Neural progenitor cell (in vitro differentiated cells): Measurements from ENCODE around the gene TBCD. TPM values are rescaled to one million over a fixed set of nuclear protein-coding genes. Genes with fewer than 3 reads are reported as not detected.
"Not testable (repeated sequence)": the region's sequence is repeated elsewhere in the genome, so short reads cannot be mapped to it uniquely, and the experiment has no call there.

Experiments used
- DNase-seq: peaks from one replicate; pipeline ENCODE4 v3.0.0-alpha.2; 2016; ENCODE audit warnings: low spot score
- H2AFZ ChIP-seq: fragments of 200-600 bp; sonication (generic); replicated peaks from 2 replicates; pipeline ENCODE4 v1.6.1; 2016; ENCODE audit warnings: antibody characterized with exemption
- H3F3A ChIP-seq: fragments of 200-600 bp; sonication (generic); 2 replicates; pipeline ENCODE4 v1.6.1; 2016; ENCODE audit warnings: antibody characterized with exemption, low read depth
- H3K27ac ChIP-seq: fragments of 200-600 bp; sonication (generic); 2 replicates; pipeline ENCODE4 v1.5.1; 2016; ENCODE audit warnings: mild to moderate bottlenecking
- H3K27me3 ChIP-seq: fragments of 200-600 bp; sonication (generic); 2 replicates; pipeline ENCODE4 v1.6.1; 2016; ENCODE audit warnings: mild to moderate bottlenecking, moderate library complexity
- H3K36me3 ChIP-seq: fragments of 200-600 bp; sonication (generic); 2 replicates; pipeline ENCODE4 v1.5.1; 2016
- H3K4me1 ChIP-seq: fragments of 200-600 bp; sonication (generic); 2 replicates; pipeline ENCODE4 v1.6.1; 2016; ENCODE audit warnings: mixed run types
- H3K4me2 ChIP-seq: fragments of 200-600 bp; sonication (generic); 2 replicates; pipeline ENCODE4 v1.6.1; 2016
- H3K4me3 ChIP-seq: fragments of 200-600 bp; sonication (generic); 2 replicates; pipeline ENCODE4 v1.5.1; 2016
- H3K79me2 ChIP-seq: fragments of 200-600 bp; sonication (generic); 2 replicates; pipeline ENCODE4 v1.6.1; 2016; ENCODE audit warnings: low read depth
- H3K9ac ChIP-seq: fragments of 200-600 bp; sonication (generic); 2 replicates; pipeline ENCODE4 v1.6.1; 2016
- H3K9me3 ChIP-seq: fragments of 200-600 bp; sonication (generic); 2 replicates; pipeline ENCODE4 v1.5.1; 2016; ENCODE audit warnings: low read depth
- H4K20me1 ChIP-seq: fragments of 200-600 bp; sonication (generic); 2 replicates; pipeline ENCODE4 v1.6.1; 2016; ENCODE audit warnings: low read depth
- H3K27ac Mint-ChIP-seq: 3 replicates; pipeline ENCODE4 v1.8.0; 2021; ENCODE audit warnings: mixed read lengths
- H3K27me3 Mint-ChIP-seq: 2 replicates; pipeline ENCODE4 v1.8.0; 2022; ENCODE audit warnings: low read depth, mild to moderate bottlenecking, inconsistent platforms, moderate library complexity, mixed read lengths; ENCODE audit not compliant: insufficient read depth
- H3K36me3 Mint-ChIP-seq: 3 replicates; pipeline ENCODE4 v1.8.0; 2021; ENCODE audit warnings: mixed read lengths
- H3K4me1 Mint-ChIP-seq: 3 replicates; pipeline ENCODE4 v1.8.0; 2021; ENCODE audit warnings: mixed read lengths
- H3K4me3 Mint-ChIP-seq: 3 replicates; pipeline ENCODE4 v1.8.0; 2021; ENCODE audit warnings: mild to moderate bottlenecking, moderate library complexity, mixed read lengths
- H3K9me3 Mint-ChIP-seq: 3 replicates; pipeline ENCODE4 v1.8.0; 2020; ENCODE audit warnings: mixed read lengths
- CTCF ChIP-seq: fragments of 200-600 bp; sonication (generic); IDR thresholded peaks from 2 replicates; pipeline ENCODE4 v1.5.1; 2017; ENCODE audit warnings: antibody characterized with exemption, mild to moderate bottlenecking
- EZH2 ChIP-seq: fragments of 200-600 bp; sonication (generic); IDR thresholded peaks from 2 replicates; pipeline ENCODE4 v1.6.1; 2017; ENCODE audit warnings: antibody characterized with exemption, mild to moderate bottlenecking, moderate library complexity
- EZH2phosphoT487 ChIP-seq: fragments of 200-600 bp; sonication (generic); IDR thresholded peaks from 2 replicates; pipeline ENCODE4 v1.6.1; 2017; ENCODE audit warnings: antibody characterized with exemption
- total RNA-seq: library from RNA; depleted of rRNA; stranded (reverse); fragments of >200 nt; gene quantifications from 2 replicates; pipeline ENCODE4 v1.2.3, GENCODE V29; 2015; ENCODE audit warnings: low replicate concordance

TBCD gene
- total RNA-seq, 1 donor from 2014 or later: 76.4 TPM

GRCh38 chr17:82981141-82981730 is 229.4 kb downstream of the TBCD start:
- Mint-ChIP-seq H3K27ac (no peak overlapping the region), H3K27me3 (peaks cover 4% of the 10 kb centered on the region), H3K9me3 (no peaks in the 10 kb centered on the region), H3K4me3 (no peak overlapping the region), H3K4me1 (peaks cover 14% of the 10 kb centered on the region), H3K36me3 (peaks cover 9% of the 10 kb centered on the region)
- Histone ChIP-seq H2AFZ (no peak overlapping the region), H3K36me3 (no peaks in the 10 kb centered on the region), H3K4me1 (peaks cover 11% of the 10 kb centered on the region), H3K4me2 (no peak overlapping the region), H3K9me3 (no peaks in the 10 kb centered on the region), H3F3A (no peaks in the 10 kb centered on the region), H3K79me2 (no peaks in the 10 kb centered on the region), H3K9ac (no peak overlapping the region), H4K20me1 (no peaks in the 10 kb centered on the region), H3K27ac (no peak overlapping the region), H3K27me3 (no peaks in the 10 kb centered on the region), H3K4me3 (no peak overlapping the region)
- TF ChIP-seq CTCF: no peak
- no peak for TF ChIP-seq EZH2phosphoT487
- TF ChIP-seq EZH2: no peak
- no peak for DNase-seq

GRCh38 chr17:82983510-82984248 is 231.8 kb downstream of the TBCD start:
- Mint-ChIP-seq H3K27ac (peak overlapping the region; percentile 67), H3K36me3 (peaks cover 16% of the 10 kb centered on the region)

GRCh38 chr17:82984249-82984617 is 232.4 kb downstream of the TBCD start:
- H4K20me1 ChIP-seq, H3K4me2 ChIP-seq, H3K27ac ChIP-seq, H3K79me2 ChIP-seq, H2AFZ ChIP-seq, H3K4me3 ChIP-seq, H3K27me3 Mint-ChIP-seq, H3K9ac ChIP-seq, H3K36me3 ChIP-seq, H3K27ac Mint-ChIP-seq, H3K9me3 ChIP-seq, DNase-seq, H3F3A ChIP-seq, H3K27me3 ChIP-seq, H3K4me3 Mint-ChIP-seq: not testable (repeated sequence)
- H3K9me3 Mint-ChIP-seq: peaks cover 12% of the 10 kb centered on the region
- peaks cover 20% of the 10 kb centered on the region for H3K36me3 Mint-ChIP-seq
- H3K4me1 Mint-ChIP-seq: peaks cover 20% of the 10 kb centered on the region
- peaks cover 13% of the 10 kb centered on the region for H3K4me1 ChIP-seq

More at GRCh38 chr17:82983510-82984248, 231.8 kb downstream of the TBCD start:
- no peaks in the 10 kb centered on the region for H3K9me3 ChIP-seq
- H3K27me3 ChIP-seq: no peaks in the 10 kb centered on the region
- no peak overlapping the region for H3K4me2 ChIP-seq
- H2AFZ ChIP-seq: no peak overlapping the region
- no peaks in the 10 kb centered on the region for H4K20me1 ChIP-seq
- H3K27me3 Mint-ChIP-seq: peaks cover 2% of the 10 kb centered on the region
- no peak for TF ChIP-seq EZH2phosphoT487
- H3K4me3 Mint-ChIP-seq: no peak overlapping the region
- H3K9me3 Mint-ChIP-seq: peaks cover 8% of the 10 kb centered on the region
- no peaks in the 10 kb centered on the region for H3K36me3 ChIP-seq
- no peaks in the 10 kb centered on the region for H3K79me2 ChIP-seq
- peaks cover 13% of the 10 kb centered on the region for H3K4me1 ChIP-seq
- H3K4me1 Mint-ChIP-seq: peaks cover 20% of the 10 kb centered on the region
- no peaks in the 10 kb centered on the region for H3F3A ChIP-seq
- no peak overlapping the region for H3K9ac ChIP-seq
- DNase-seq: no peak
- H3K4me3 ChIP-seq: no peak overlapping the region
- H3K27ac ChIP-seq: no peak overlapping the region

- no peaks in the 10 kb centered on the region for H3K79me2 ChIP-seq
- H3K4me1 ChIP-seq: peaks cover 13% of the 10 kb centered on the region
- no peak overlapping the region for H3K9ac ChIP-seq
- no peak overlapping the region for H3K4me3 Mint-ChIP-seq
- no peak for DNase-seq
- no peaks in the 10 kb centered on the region for H3K27me3 ChIP-seq
- no peak overlapping the region for H3K4me3 ChIP-seq
- H3K9me3 Mint-ChIP-seq: peaks cover 13% of the 10 kb centered on the region
- H3K9me3 ChIP-seq: no peaks in the 10 kb centered on the region
- no peak overlapping the region for H3K4me2 ChIP-seq
- H4K20me1 ChIP-seq: no peaks in the 10 kb centered on the region
- no peak overlapping the region for H2AFZ ChIP-seq
- H3K36me3 ChIP-seq: no peaks in the 10 kb centered on the region
- peak overlapping the region; percentile 81 for H3K27ac Mint-ChIP-seq
- no peaks in the 10 kb centered on the region for H3F3A ChIP-seq
- H3K27ac ChIP-seq: no peak overlapping the region
- peaks cover 20% of the 10 kb centered on the region for H3K36me3 Mint-ChIP-seq
- H3K4me1 Mint-ChIP-seq: peaks cover 20% of the 10 kb centered on the region
- peaks cover 2% of the 10 kb centered on the region for H3K27me3 Mint-ChIP-seq
- TF ChIP-seq EZH2 (no peak), CTCF (no peak), EZH2phosphoT487 (no peak)
Observed at GRCh38 chr17:82984751-82985427, 233.0 kb downstream of the TBCD start.
